Neuron (in vitro differentiated cells): ENCODE measurements around the gene TPD52L3.

Experiments used
- H2AFZ ChIP-seq: one replicate; pipeline ENCODE4 v1.6.1; 2013; ENCODE audit warnings: low read depth, mild to moderate bottlenecking, inconsistent platforms, low read length, moderate library complexity
- H3K27me3 ChIP-seq: one replicate; pipeline ENCODE4 v1.6.1; 2013; ENCODE audit warnings: low read length; ENCODE audit not compliant: insufficient read depth
- H3K36me3 ChIP-seq: one replicate; pipeline ENCODE4 v1.6.1; 2013; ENCODE audit warnings: low read length; ENCODE audit not compliant: insufficient read depth
- H3K4me1 ChIP-seq: one replicate; pipeline ENCODE4 v1.6.1; 2013; ENCODE audit warnings: low read length; ENCODE audit not compliant: insufficient read depth
- H3K4me3 ChIP-seq: 2 replicates; pipeline ENCODE4 v1.5.1; 2013; ENCODE audit warnings: mild to moderate bottlenecking, low read length, moderate library complexity
- H3K9me3 ChIP-seq: one replicate; pipeline ENCODE4 v1.6.1; 2013; ENCODE audit warnings: low read length

The TPD52L3 gene

GRCh38 chr9:6356904-6357303 is 28.7 kb downstream of the TPD52L3 start:
- Histone ChIP-seq H3K4me1 (no peaks in the 10 kb centered on the region), H2AFZ (no peak overlapping the region), H3K9me3 (no peaks in the 10 kb centered on the region), H3K27me3 (peaks cover 2% of the 10 kb centered on the region), H3K4me3 (no peak overlapping the region), H3K36me3 (no peaks in the 10 kb centered on the region)

GRCh38 chr9:6367128-6367890 is 39.1 kb downstream of the TPD52L3 start:
- H3K36me3 ChIP-seq = no peaks in the 10 kb centered on the region
- H2AFZ ChIP-seq = no peak overlapping the region
- H3K9me3 ChIP-seq = peaks cover 9% of the 10 kb centered on the region
- H3K4me1 ChIP-seq = no peaks in the 10 kb centered on the region
- no peaks in the 10 kb centered on the region for H3K27me3 ChIP-seq
- no peak overlapping the region for H3K4me3 ChIP-seq

GRCh38 chr9:6368831-6369230 is 40.7 kb downstream of the TPD52L3 start:
- peaks cover 9% of the 10 kb centered on the region for H3K9me3 ChIP-seq
- H3K4me1 ChIP-seq = no peaks in the 10 kb centered on the region
- no peak overlapping the region for H3K4me3 ChIP-seq
- H3K36me3 ChIP-seq = no peaks in the 10 kb centered on the region
- no peak overlapping the region for H2AFZ ChIP-seq
- no peaks in the 10 kb centered on the region for H3K27me3 ChIP-seq
